Bone marrow (tissue), 2 donors: Measurements from ENCODE around the gene SLC45A1.

Experiments used
- DNase-seq, 2 donors: peaks; one replicate each; lab custom pipeline; 2025; lab: John Stamatoyannopoulos, UW

The SLC45A1 gene

DNA sequence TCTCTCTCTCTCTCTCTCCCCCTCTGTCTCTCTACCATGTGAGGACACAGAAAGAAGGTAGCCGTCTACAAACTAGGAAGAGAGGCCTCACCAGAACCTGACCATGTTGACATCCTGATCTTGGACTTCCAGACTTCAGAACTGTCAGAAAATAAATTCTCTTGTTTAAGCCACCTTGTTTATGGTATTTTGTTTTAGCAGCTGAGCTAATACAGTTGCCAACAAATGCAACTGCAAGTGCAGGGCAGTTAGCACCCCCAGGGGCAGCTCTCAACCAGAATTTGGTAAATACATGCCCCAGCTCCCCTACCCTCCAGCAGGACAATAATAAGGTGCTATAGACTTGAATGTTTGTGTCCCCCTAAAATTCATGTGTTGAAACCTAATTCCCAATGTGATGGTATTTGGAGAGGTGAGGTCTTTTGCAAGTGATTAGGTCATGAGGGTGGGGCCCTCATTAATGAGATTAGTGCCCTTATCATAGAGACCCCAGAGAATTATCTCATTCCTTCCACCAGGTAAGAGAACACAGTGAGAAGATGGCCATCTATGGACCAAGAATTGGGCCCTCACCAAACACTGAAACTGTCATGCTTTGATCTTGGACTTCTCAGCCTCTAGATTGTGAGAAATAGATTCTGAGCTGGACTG lies 6.7 kb upstream of the SLC45A1 start:
- DNase-seq, result no peak

DNA sequence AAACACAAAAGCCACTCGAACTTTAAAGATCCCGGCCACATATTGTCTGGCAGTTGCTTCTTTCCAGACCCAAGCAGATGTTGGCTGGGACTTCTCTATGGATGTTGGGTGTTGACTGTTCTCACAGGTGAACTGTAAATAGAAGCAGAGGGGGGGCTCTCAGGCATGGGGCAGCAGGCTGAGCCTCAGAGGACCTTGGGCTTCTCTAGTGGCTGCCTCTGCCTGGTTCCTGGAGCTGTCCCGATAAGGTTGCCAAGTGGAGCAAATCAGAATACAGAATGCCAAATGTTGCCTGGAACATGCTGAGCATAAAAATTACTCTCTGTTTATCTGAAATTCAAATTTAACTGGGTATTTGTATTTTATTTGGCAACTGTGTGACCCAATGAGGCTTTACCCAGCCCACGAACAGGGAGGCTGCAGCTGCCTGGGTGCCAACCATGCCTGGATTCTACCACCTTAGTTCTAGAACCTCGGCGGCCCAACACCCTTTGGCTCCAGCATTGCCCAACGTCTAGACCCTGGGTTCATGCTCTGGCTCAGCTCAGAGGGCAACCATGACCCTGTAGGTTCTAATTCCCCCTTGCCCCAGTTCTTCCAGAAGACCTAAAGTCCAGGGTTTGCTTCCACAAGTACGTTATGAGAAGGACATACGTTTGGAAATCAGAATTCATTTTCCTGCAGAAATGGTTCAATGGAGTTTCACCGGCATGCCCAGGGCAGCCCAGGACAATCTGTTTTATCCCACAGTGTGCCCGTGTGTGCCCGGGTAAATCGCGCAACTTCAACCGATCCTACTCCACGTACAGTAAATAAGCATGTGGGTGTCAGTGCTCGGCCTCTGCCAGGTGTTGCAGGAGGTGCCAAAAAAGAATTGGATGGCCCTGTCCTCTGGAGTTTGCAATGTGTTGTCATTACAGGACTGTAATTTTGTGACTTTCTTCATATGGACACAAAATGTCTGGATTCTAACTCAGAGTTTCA lies 5.4 kb upstream of the SLC45A1 start:
- no peak for DNase-seq

DNA sequence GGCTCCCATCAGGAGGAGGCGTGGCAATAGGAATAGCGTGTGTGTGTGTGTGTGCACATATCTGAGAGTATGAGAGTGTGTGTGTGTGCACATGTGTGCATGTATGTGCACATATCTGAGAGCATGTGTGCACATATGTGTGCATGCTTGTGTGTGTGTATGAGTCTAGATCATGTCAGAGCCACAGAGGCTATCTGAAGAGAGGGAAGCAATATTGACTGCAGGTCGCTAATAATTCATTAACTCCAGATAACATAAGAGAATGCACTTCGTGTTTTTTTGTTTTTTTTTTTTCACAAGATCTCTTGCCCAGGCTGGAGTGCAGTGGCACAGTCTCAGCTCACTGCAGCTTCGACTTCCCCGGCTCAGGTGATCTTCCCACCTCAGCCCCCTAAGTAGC lies 4.7 kb upstream of the SLC45A1 start:
- DNase-seq, result no peak

- no peak for DNase-seq
These were observed 3.3 kb upstream of the SLC45A1 start for GRCh38 chr1:8314346-8315280.

GRCh38 chr1:8315573-8316475 lies 2.1 kb upstream of the SLC45A1 start:
- DNase-seq, result no peak

DNA sequence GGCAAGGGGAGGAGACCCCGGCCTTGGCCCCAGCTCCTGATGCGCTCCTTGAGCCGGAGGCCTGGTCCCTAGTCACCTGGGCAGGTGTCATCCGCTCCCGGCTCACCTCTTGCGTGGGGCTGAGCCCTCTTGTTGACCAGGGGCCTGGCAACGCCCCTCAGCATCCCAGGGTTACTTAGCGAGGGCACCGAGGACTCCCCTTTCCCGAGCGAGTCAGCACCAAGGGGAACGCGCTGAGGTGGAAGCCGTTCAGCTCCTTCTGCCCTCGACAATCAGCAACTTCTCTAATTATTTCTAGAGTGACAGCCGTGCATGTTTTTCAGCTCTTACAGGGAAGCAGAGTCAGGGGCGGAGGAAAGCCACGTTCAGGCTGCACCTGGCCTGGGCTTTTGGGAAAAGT lies 522 bp downstream of the SLC45A1 start:
- DNase-seq, result no peak

GRCh38 chr1:8321612-8322011 lies 3.7 kb downstream of the SLC45A1 start:
- no peak for DNase-seq

- no peak for DNase-seq
These were observed 5.8 kb downstream of the SLC45A1 start for GRCh38 chr1:8323706-8324105.

GRCh38 chr1:8324176-8324810 lies 6.4 kb downstream of the SLC45A1 start:
- no peak for DNase-seq

GRCh38 chr1:8325771-8326170 lies 7.9 kb downstream of the SLC45A1 start:
- DNase-seq, result no peak

DNA sequence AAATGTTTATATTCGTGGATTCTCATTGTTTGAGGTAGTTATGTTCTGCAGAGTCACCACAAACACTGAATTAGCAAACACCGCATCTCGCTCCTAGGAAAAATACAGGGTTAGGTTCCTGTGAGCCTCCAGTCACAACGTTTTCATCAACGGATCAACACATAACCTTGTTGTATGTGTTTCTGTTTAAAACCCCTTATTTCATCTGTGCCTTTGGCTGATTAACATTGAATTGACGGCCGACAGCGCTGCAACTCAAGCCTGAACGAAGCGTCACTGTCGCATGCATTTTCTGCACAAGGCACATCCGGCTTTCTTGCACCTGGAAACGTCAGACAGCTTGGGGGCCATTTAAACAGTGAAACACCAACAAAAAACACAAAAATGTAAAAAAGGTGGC lies 8.4 kb downstream of the SLC45A1 start:
- no peak for DNase-seq

- DNase-seq, result no peak
These were observed 10.4 kb downstream of the SLC45A1 start for GRCh38 chr1:8328271-8328670.

DNA sequence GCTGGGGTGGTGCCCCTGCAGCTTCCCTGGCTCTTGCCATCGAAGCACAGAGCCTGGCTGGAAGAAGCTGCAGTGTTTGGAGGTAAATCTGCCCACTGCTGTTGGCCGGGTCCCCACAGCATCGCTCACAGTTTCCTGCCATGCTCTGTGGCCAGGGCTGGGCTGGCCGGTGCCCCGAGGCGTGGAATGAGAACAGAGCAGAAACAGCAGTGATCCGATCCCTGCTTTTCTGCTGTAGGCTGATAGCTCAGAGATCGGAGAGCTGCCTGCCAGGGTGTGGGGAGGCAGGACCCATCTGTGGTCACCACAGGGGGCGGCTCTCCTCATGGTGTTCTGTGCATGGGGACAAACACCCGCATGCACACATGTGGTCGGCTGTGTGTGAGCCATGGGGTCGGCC lies 11.5 kb downstream of the SLC45A1 start:
- DNase-seq, result no peak

- DNase-seq, result no peak
These were observed 11.9 kb downstream of the SLC45A1 start for GRCh38 chr1:8329858-8330257.

GRCh38 chr1:8330271-8331125 lies 12.6 kb downstream of the SLC45A1 start:
- no peak for DNase-seq

GRCh38 chr1:8332806-8333205 lies 14.9 kb downstream of the SLC45A1 start:
- DNase-seq, result no peak

DNA sequence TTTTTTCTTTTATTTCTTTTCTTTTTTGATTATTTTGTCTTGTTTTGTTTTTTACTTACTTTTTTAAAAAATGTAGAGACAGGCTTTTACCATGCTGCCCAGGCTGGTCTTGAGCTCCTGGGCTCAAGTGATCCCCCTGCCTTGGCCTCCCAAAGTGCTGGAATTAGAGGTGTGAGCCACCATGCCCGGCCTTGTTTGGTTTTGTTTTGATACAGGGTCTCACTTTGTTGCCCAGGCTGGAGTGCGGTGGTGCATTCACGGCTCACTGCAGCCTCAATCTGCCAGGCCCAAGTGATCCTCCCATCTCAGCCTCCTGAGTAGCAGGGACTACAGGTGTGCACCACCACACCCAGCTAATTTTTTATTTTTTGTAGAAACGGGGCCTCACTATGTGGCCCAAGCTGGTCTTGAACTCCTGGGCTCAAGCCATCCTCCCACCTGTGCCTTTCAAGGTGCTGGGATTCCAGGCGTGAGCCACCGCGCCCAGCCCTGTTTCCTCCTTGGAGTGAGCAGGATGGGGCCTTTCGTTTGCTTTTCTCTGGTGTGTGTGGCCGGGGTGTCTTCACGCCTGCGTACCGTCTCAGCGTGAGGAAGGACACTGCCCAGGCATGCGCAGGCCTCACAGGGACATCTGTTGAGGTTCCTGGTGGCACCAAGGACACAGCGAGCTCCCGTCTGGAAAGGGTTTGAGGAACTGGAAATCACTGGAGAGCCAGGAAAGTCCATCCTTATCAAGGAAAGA lies 15.5 kb downstream of the SLC45A1 start:
- no peak for DNase-seq

GRCh38 chr1:8334106-8334851 lies 16.4 kb downstream of the SLC45A1 start:
- DNase-seq, result no peak
